GM10266 (cell line): ENCODE measurements around the gene SMTN.

Experiments
- DNase-seq: peaks from one replicate; pipeline ENCODE4 v3.0.0; 2012; ENCODE audit errors: extremely low spot score
- TF ChIP-seq, protein P1 (sequence below): IDR thresholded peaks from 2 replicates; pipeline ENCODE4 v1.5.1; 2012; ENCODE audit warnings: mild to moderate bottlenecking, low read depth; ENCODE audit not compliant: control insufficient read depth, insufficient read depth; ENCODE audit errors: missing control alignments

SMTN gene

DNA sequence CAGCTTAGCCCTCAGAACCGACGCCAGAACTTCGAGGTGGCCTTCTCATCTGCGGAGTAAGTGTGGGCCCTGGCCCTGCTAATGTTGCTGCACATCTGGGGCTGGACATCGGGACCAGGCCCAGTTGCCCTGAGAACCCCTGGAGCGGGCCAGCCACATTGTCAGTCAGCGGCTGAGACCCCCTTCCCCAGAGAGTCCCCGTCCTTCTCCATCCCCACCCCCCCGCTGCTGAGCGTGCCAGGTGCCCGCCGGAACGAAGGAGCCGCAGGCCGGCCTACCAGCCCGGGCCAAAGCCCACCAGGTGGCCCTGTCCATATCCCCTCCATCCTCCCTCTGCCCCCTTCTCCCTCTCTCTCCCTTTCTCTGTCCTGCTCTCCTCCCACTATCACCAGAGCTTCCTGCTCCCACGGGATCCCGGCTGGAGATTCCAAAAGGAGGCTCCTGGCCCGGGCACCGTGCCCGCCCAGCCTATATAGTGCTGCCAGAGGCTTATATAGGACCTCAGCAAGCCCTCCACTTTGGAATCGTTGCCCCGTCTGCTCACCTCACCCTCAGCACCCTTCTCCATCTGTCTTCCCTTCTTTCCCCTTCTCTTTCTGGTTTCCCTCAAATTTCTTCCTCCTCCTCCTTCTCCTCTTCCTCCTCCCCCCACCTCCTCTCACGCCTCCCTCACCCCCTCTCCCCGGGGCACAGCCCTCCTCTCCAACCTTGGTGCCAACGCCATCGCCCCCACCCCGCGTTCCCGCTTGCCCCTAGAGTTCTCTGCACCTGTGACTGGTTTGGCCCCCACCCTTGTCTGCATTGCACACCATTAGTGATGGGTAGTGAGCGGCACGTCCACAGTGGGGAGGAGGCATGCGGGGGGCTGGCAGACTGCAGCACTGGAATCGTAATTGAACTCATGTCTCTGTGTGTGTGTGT lies 19.0 kb downstream of the SMTN start:
- TF ChIP-seq, protein P1, sequence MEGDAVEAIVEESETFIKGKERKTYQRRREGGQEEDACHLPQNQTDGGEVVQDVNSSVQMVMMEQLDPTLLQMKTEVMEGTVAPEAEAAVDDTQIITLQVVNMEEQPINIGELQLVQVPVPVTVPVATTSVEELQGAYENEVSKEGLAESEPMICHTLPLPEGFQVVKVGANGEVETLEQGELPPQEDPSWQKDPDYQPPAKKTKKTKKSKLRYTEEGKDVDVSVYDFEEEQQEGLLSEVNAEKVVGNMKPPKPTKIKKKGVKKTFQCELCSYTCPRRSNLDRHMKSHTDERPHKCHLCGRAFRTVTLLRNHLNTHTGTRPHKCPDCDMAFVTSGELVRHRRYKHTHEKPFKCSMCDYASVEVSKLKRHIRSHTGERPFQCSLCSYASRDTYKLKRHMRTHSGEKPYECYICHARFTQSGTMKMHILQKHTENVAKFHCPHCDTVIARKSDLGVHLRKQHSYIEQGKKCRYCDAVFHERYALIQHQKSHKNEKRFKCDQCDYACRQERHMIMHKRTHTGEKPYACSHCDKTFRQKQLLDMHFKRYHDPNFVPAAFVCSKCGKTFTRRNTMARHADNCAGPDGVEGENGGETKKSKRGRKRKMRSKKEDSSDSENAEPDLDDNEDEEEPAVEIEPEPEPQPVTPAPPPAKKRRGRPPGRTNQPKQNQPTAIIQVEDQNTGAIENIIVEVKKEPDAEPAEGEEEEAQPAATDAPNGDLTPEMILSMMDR = no peak
- no peak for DNase-seq

DNA sequence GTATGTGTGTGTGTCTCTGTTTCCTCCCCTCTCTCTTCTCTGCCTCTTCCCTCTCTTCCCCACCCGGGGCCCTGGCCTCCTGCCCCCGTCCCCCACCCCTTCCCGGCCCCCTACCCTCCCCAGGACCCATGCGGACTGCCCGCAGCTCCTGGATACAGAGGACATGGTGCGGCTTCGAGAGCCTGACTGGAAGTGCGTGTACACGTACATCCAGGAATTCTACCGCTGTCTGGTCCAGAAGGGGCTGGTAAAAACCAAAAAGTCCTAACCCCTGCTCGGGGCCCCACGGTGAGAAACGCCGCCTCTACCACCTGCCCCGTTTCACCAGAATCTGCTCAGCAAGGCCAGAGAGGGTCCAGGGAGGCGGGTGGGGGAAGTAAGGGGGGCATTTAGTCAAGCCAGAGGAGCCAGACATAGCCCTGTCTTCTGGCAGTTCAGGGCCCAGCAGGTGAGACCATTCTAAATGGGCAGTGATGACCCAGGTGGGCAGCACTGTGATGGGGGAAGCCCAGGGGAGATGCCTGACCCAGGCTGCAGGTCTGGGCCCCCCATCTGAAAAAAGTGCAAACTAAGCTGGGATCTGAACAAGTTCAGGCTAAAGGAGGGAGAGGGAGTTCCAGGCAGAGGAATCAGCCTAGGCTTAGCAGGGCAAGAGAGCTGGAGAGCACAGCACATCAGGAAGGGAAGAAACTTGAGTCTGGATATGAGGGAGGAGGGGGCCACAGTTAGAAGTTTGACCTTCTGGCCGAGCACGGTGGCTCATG lies 19.8 kb downstream of the SMTN start:
- DNase-seq = no peak
- TF ChIP-seq, protein P1 = no peak

DNA sequence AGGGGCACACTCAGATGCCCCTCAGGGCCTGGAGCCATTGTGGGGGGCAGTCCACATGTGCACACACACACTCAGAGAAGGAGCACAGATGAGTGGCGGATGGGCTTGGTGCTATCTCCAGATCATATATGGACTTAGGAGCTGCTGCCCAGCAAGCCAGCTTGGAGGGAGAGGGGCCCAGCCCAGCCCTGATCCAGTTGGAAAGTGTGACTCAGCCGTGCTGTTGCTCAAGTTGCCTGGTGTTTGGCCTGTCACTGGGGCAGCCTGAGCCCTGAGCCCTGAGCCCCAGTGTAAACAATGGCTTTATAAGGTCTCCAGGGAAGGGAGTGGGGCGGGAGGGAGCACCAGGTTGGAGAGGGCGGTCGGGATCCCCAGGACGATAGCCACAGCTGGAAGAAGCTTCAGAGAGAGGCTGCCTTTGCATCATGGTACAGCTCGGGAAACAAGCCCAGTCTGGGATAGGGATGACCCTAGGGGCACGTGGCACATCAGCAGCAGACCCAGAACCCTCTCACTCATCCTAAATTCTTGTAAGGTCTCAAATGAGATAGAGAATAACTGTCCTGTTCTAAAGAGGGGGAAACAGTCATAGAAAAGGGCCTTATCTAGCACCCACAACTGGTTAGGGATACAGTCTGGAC lies 21.4 kb downstream of the SMTN start:
- no peak for DNase-seq
- TF ChIP-seq, protein P1 = no peak

DNA sequence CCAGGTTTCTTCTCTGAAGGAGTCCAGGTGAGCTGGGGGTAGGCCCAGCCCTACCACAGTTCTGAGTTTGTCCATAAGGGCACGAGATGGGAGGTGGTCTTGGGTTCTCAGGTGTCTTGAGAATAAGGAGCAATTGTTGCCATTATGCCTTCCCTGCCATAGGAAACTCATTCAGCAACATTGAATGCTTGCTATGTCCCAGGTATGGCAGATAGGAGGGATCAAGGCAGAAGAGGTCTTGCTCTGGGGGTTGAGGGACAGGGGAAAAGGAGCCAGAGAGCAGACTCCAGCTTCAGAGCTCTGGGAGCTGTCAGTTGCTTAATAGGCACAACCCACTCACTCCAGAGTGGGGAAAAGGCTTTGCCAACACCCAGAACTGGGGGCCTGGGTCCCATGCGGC lies 22.0 kb downstream of the SMTN start:
- DNase-seq = no peak

DNA sequence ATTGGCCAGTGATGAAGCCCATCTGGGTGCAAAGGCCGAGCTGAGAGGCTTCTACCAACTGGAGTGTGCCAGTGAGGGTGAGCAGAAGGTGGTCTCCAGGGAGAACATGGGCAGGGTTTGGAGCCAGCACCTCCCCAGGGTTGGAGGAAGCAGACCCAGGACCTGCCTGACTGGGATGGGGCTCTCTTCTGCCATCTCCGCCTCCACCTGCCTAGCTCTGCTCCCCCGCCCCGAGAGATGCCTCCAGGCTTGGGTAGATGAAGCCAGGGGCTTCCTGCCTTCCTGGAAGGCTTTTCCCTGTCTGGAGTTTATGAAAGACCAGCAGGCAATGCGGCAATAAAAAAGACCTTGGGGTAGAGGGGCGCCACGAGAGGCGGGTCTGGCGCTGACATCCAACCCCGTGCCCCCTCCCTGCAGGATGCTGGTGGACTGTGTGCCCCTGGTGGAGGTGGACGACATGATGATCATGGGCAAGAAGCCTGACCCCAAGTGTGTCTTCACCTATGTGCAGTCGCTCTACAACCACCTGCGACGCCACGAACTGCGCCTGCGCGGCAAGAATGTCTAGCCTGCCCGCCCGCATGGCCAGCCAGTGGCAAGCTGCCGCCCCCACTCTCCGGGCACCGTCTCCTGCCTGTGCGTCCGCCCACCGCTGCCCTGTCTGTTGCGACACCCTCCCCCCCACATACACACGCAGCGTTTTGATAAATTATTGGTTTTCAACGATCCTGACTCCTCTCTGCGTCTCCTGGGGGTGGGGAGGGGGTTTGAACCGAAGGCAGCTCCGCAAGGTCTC lies 23.0 kb downstream of the SMTN start:
- no peak for DNase-seq

More for the DNA sequence above, 22.0 kb downstream of the SMTN start:
- TF ChIP-seq, protein P1 = no peak

DNA sequence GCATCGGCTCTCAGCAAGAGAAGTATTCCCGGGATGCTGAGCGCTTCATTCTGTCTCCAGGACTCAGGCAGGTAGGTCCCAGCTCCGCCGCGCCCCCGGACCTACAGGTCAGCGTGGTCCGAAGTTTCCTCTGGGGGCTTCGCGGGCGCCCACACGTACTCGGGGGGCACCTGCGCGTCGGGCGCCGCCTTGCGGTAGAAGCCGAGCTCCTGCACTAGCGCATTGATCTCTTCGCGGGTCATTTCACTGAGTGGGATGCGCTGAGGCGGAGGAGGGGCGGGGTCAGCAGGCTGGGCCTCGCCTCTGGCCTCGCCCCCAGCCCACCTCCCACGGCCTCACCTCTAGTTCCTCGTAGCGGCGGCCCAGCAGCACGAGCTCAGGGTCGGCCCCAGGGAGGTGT lies 23.8 kb downstream of the SMTN start:
- TF ChIP-seq, protein P1 = no peak
- no peak for DNase-seq

More for the DNA sequence above, 23.0 kb downstream of the SMTN start:
- TF ChIP-seq, protein P1 = no peak
